Spleen (tissue), 11 donors: Measurements from ENCODE around the gene USP2. TPM values are rescaled to one million over a fixed set of nuclear protein-coding genes. Genes with fewer than 3 reads are reported as not detected.
A peak's percentile ranks its signal among the peaks of the same experiment; 100 is the strongest.

Source experiments
- DNase-seq: peaks from one replicate; pipeline ENCODE4 v3.0.0-alpha.2; 2020
- H3K27ac ChIP-seq, 8 donors: fragments of 200-600 bp; sonication (generic) in 7 of 8; 1 replicate in 4 of 8; 2 replicates in 4 of 8; pipeline versions ENCODE4 v1.5.0 to v1.8.0; 2016 to 2021; ENCODE audit warnings: inconsistent platforms in 4 of 8, mild to moderate bottlenecking in 4 of 8, moderate library complexity in 1 of 8
- H3K27me3 ChIP-seq, 7 donors: fragments of 200-600 bp; sonication (generic) in 6 of 7; replicated peaks in 1 of 7; 1 replicate in 4 of 7; 2 replicates in 3 of 7; pipeline versions ENCODE4 v1.5.0 to v1.8.0; 2016 to 2021; ENCODE audit warnings: inconsistent platforms in 3 of 7, mild to moderate bottlenecking in 1 of 7
- H3K36me3 ChIP-seq, 6 donors: fragments of 200-600 bp; sonication (generic) in 5 of 6; 1 replicate in 4 of 6; 2 replicates in 2 of 6; pipeline versions ENCODE4 v1.5.0 to v1.8.0; 2016 to 2021; ENCODE audit warnings: inconsistent platforms in 2 of 6
- H3K4me1 ChIP-seq, 6 donors: fragments of 200-600 bp; sonication (generic) in 5 of 6; 1 replicate in 3 of 6; 2 replicates in 3 of 6; pipeline versions ENCODE4 v1.5.0 to v1.8.0; 2016 to 2021; ENCODE audit warnings: inconsistent platforms in 3 of 6
- H3K4me3 ChIP-seq, 8 donors: fragments of 200-600 bp; sonication (generic) in 7 of 8; 1 replicate in 4 of 8; 2 replicates in 4 of 8; pipeline versions ENCODE4 v1.5.0 to v1.8.0; 2016 to 2021; ENCODE audit warnings: inconsistent platforms in 4 of 8, mild to moderate bottlenecking in 4 of 8, moderate library complexity in 2 of 8
- H3K9me3 ChIP-seq, 8 donors: fragments of 200-600 bp; sonication (generic) in 7 of 8; 1 replicate in 4 of 8; 2 replicates in 4 of 8; pipeline versions ENCODE4 v1.5.0 to v1.8.0; 2016 to 2021; ENCODE audit warnings: inconsistent platforms in 4 of 8
- CTCF ChIP-seq, 11 experiments: fragments of 200-600 bp in 7 of 11; fragments of 450-650 bp in 4 of 11; sonication (generic) in 4 of 11; IDR thresholded peaks in 8 of 11; conservative IDR thresholded peaks in 3 of 11; 1 replicate in 7 of 11; 2 replicates in 4 of 11; pipeline versions ENCODE4 v1.4.0 to v1.8.0; 2016 to 2021; ENCODE audit warnings: antibody characterized with exemption in 11 of 11, inconsistent platforms in 4 of 11, mild to moderate bottlenecking in 1 of 11
- POLR2A ChIP-seq, 3 donors: fragments of 450-650 bp; IDR thresholded peaks; one replicate each; pipeline ENCODE4 v1.5.1; 2017; ENCODE audit warnings: antibody characterized with exemption in 3 of 3, mild to moderate bottlenecking in 1 of 3
- POLR2AphosphoS5 ChIP-seq, 3 donors: sonication (generic); formaldehyde crosslinking; IDR thresholded peaks; one replicate each; pipeline ENCODE4 v1.5.1; 2017; ENCODE audit warnings: antibody characterized with exemption in 3 of 3
- WGBS, 5 donors: extraction: QIAGEN DNeasy Blood & Tissue Kit in 3 of 5; methylation state at CpG; one replicate each; pipeline versions ENCODE4 v1.1.5 to v1.1.7; 2013 to 2018; 5-methylcytosine and 5-hydroxymethylcytosine counted together
- intact Hi-C: fragments of 100-400 bp; cut with DNase I; formaldehyde crosslinking; loops from one replicate; pipeline ENCODE4 v1.15.0; 2023; ENCODE audit warnings: low total_unique reads
- polyA plus RNA-seq, 3 donors: library from polyadenylated mRNA; stranded (reverse); fragments of 200-250 nt; gene quantifications; one replicate each; pipeline ENCODE4 v1.2.1, GENCODE V29; 2013
- total RNA-seq, 7 donors: library from RNA; depleted of rRNA in 3 of 7; stranded (reverse); fragments of >200 nt in 3 of 7; fragmentation: NEBNext Ultra II Directional in 4 of 7; extraction: Animal tissue kit (Norgen Biotek cat#: 25700) in 4 of 7; gene quantifications; one replicate each; pipeline versions ENCODE4 v1.1.0 to v1.2.1, GENCODE V29; 2016 to 2021
- donor health status: healthy with polysubstance abuse.
- donor health status: DM: no; HTN: no; CAD: no; lungs with moderate emphysema.
- donor health status: DM: no; HTN: no; CAD: no.
- donor health status: Bipolar disorder and iron deficiency.
- donor health status: healthy.
- donor health status: DM: no; HTN: no; CAD: no.
- donor health status: DM: yes; HTN: yes; CAD: no.

The USP2 gene
- total and polyA plus RNA-seq, 10 donors = 0.15 to 0.88 (median 0.45) TPM

GRCh38 chr11:119342362-119343130 lies 38.9 kb downstream of the USP2 start:
- WGBS, 5 donors = 69 to 90% (median 84%) methylated on average over 1 to 10 of the region's 10 CpGs
- H3K36me3 ChIP-seq = no peaks in the 10 kb centered on the region
- peaks cover 6 to 82% (median 16%) of the 10 kb centered on the region in 7 donors for H3K27me3 ChIP-seq
- H3K27ac ChIP-seq = no peak overlapping the region
- H3K4me3 ChIP-seq = no peak overlapping the region
- H3K4me1 ChIP-seq = peaks cover 29 to 49% (median 47%) of the 10 kb centered on the region in 6 donors
- DNase-seq = peak; percentile 74
- TF ChIP-seq POLR2AphosphoS5 (IDR thresholded peaks at IDR 0.05) (no peak), CTCF (IDR thresholded peaks at IDR 0.05 in 8 of 11, conservative IDR thresholded peaks at IDR 0.05 in 3 of 11) (no peak), POLR2A (IDR thresholded peaks at IDR 0.05) (no peak)
- no peaks in the 10 kb centered on the region for H3K9me3 ChIP-seq
- intact Hi-C loops = no loop called here

- DNase-seq = no peak
- H3K27ac ChIP-seq = peak overlapping the region in 5 of 8 donors; percentile 57 to 91 (median 87)
- no peak overlapping the region for H3K4me3 ChIP-seq
- intact Hi-C loops = no loop called here
- no peak for TF ChIP-seq CTCF (IDR thresholded peaks at IDR 0.05 in 8 of 11, conservative IDR thresholded peaks at IDR 0.05 in 3 of 11)
- no peak for TF ChIP-seq POLR2AphosphoS5 (IDR thresholded peaks at IDR 0.05)
- no peak for TF ChIP-seq POLR2A (IDR thresholded peaks at IDR 0.05)
- no peaks in the 10 kb centered on the region for H3K9me3 ChIP-seq
- H3K36me3 ChIP-seq = peaks cover 0 to 6% (median 1%) of the 10 kb centered on the region in 6 donors
- WGBS, 5 donors = 75 to 83% (median 81%) methylated on average over 4 to 7 of the region's 7 CpGs
- H3K27me3 ChIP-seq = peaks cover 6 to 80% (median 16%) of the 10 kb centered on the region in 7 donors
- H3K4me1 ChIP-seq = peaks cover 33 to 55% (median 51%) of the 10 kb centered on the region in 6 donors
These were observed 39.5 kb downstream of the USP2 start for GRCh38 chr11:119342023-119342300.

- intact Hi-C loops = no loop called here
- no peak for TF ChIP-seq POLR2A (IDR thresholded peaks at IDR 0.05)
- TF ChIP-seq CTCF (IDR thresholded peaks at IDR 0.05 in 8 of 11, conservative IDR thresholded peaks at IDR 0.05 in 3 of 11) = no peak
- peak; percentile 45 to 72 (median 66) for TF ChIP-seq POLR2AphosphoS5 (IDR thresholded peaks at IDR 0.05)
- peak overlapping the region; percentile 63 to 91 (median 87) for H3K27ac ChIP-seq
- H3K4me3 ChIP-seq = peak overlapping the region in 2 of 8 donors; percentile 38 to 70
- 20 to 30% (median 24%) methylated on average over 13 to 16 of the region's 16 CpGs for WGBS, 5 donors
- peaks cover 33 to 59% (median 53%) of the 10 kb centered on the region in 6 donors for H3K4me1 ChIP-seq
- peak; percentile 84 for DNase-seq
- H3K36me3 ChIP-seq = peaks cover 0 to 11% (median 6%) of the 10 kb centered on the region in 6 donors
- no peaks in the 10 kb centered on the region for H3K9me3 ChIP-seq
- peaks cover 6 to 76% (median 16%) of the 10 kb centered on the region in 7 donors for H3K27me3 ChIP-seq
These were observed 40.1 kb downstream of the USP2 start for GRCh38 chr11:119341222-119342022.
